ENCODE data around the gene LMO2.
A peak's percentile ranks its signal among the peaks of the same experiment; 100 is the strongest.

Gene LMO2

GRCh38 chr11:33819278-33820035 is 72.4 kb downstream of the LMO2 start:
- peak; percentile 52 for DNase-seq (ENCODE audit: low spot score)
